ENCODE measurements around the gene TOP2B.

Gene TOP2B

GRCh38 chr3:25581823-25582222 lies 82.9 kb downstream of the TOP2B start:
- no peak for DNase-seq

GRCh38 chr3:25581335-25581734 lies 83.4 kb downstream of the TOP2B start:
- DNase-seq, result no peak

DNA sequence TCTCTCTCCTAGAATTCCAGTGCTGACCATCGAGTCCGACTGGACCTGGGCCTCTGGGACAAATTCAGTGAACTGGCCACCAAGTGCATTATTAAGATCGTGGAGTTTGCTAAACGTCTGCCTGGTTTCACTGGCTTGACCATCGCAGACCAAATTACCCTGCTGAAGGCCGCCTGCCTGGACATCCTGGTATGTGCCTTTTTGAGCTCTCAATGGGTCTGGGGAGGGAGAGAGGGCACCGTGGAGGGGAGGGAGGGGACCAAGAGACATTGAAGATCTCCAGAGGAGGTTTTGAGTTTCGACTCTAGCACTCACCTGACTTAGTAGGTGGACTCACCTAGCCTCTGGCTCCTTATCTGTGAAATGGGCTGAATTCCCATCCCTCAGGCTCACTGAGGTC lies 84.2 kb downstream of the TOP2B start:
- DNase-seq, result no peak

DNA sequence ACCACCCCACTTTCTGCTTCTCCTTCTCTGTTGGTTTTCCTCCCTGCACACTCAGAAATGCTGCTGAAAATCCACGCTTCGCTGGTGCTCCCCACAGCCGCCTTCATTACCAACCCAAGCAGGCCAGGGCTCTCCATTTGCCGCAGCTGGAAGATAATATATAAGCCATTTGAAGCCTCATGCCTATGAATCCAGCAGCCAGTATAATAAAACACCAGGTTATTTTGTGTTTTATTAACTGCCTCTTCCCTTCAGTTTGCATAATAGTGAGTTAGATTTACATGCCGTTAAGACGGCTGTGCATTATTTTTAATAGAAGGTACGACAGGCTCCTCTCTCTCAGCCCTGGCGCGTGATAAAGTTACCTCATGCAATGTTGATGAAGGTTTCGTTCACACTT lies 86.6 kb downstream of the TOP2B start:
- DNase-seq, result no peak

- no peak for DNase-seq
Measured at GRCh38 chr3:25576831-25577454, 87.8 kb downstream of the TOP2B start.

DNA sequence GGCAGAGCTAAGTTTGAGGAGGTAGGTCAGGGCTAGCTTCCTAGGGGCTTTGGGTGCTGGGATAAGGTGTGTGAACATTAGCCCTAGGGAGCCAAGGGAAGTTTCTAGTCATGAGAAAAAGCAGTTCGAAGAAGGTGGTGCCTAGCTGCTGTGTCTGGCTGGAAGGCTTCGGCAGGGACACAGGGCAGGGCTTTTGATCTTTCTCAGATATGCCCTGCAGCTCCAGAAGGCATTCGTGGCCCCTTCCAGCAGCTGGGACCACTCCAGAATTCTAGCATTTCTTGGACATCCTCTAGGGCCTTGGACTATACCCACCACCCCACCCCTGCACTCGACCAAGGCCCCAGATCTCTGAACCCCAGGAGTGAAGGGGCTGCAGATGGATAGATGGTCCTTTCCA lies 88.6 kb downstream of the TOP2B start:
- DNase-seq, result no peak

GRCh38 chr3:25575001-25575400 lies 89.7 kb downstream of the TOP2B start:
- no peak for DNase-seq

DNA sequence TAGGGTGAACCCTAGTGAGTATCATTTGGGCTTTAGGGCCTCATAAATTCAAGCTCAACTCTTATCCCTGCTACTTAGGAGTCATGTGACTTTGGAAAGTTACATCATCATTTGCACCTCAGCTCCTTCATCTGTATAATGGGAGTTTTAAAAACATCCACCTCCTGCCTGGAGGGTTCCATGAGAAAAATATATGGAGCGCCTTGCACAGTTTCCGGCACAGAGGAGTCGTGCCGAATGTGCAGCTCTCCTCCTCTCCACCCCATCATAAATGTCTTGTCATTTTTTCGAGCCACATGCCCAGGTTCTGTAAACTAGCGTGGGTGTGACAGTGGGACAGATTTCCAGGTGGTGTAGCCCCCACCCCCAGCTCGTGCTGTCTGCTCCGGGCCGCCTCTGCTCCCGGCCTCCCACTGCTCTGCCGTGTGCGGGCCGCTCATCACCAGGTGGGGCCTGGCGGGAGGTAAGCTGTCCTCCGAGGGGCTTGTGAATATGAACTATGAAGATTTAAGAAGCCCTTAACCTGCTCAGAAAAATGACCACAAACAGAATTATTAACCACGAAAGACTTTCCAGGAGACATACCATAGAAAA lies 90.4 kb downstream of the TOP2B start:
- DNase-seq, result no peak

GRCh38 chr3:25573386-25574171 lies 91.1 kb downstream of the TOP2B start:
- DNase-seq, result no peak

DNA sequence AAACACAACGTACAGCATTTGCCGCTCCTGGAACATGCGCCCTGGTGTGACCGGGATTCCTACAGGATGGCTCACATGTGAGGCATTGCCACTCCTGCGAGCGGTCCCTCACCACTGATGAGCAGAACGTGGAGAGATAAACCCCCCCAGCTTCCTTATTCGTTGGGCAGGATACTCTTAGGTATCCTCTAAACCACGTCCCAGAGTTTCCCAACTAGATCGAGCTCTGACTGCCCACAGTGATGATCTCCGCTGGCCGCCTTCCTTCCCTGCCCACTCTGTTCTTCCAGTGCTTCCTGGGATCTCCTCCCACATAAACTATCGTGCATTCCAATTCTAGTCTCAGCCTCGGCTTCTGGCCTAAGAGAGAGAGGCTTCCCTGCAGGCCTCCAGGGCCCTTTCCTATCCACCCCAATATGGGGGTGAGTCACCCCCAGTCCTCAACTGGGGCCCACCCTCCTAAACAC lies 91.8 kb downstream of the TOP2B start:
- DNase-seq, result no peak

DNA sequence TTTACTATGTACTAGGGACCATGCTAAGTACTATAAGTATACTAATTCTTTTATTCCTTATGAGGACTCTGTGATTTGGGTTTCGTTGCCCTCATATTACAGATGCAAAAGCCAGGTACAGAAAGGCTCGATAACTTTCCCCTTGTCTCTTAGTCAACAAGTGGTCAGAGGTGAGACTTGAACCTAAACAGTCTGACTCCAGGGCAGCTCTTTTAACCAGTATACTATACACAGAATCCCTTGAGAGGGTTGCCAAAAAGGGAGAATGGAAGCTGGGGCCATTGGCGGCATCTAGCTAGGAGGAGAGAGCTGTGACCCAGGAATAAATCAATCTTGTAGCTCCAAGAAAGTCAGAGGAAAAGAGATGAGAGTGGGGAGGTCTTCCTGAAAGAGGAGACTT lies 92.4 kb downstream of the TOP2B start:
- no peak for DNase-seq

DNA sequence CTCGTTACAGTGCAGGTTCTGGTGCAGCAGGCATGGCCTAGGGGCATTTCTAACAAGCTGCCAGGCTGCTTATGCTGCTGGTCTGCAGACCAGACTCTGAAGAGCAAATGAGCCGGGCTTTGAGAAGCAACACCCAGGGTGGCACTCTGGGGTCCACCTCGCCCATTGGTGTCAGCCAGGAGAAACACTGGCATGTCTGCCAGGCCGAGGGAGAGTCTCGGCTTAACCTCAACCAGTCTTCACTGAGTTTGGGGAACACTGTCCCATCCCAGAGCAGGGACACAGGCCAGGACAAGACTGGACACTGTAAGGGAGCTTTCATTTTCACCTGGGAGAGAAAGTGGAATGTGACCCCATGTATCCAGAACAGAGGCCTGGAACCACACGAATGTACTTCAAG lies 93.4 kb downstream of the TOP2B start:
- no peak for DNase-seq

DNA sequence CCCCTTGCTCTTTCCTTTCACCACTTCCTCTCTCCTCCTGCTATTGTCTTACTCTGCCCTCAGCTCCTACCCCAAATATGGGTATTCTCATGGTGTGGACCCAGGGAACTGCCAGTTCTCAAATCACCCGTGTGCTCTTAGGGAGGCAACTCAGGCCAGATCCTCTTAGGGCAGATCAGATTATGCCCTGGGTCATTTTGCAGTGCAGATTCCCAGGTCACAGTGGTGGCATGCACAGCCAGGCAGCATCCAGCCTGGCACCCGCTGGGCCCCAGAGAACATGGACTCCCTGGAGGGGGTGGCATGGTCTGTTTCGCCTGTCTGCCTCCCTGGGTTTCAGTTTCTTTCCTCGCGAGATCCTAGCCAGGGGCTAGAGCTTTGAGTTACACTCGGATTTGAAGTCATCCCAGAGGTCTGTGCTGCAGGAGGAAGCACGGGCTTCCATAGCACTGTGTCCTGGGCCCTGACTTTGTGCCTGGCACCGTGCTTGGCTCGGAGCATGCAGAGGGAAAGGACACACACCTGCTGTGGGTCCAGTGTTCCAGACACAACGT lies 96.1 kb downstream of the TOP2B start:
- no peak for DNase-seq

DNA sequence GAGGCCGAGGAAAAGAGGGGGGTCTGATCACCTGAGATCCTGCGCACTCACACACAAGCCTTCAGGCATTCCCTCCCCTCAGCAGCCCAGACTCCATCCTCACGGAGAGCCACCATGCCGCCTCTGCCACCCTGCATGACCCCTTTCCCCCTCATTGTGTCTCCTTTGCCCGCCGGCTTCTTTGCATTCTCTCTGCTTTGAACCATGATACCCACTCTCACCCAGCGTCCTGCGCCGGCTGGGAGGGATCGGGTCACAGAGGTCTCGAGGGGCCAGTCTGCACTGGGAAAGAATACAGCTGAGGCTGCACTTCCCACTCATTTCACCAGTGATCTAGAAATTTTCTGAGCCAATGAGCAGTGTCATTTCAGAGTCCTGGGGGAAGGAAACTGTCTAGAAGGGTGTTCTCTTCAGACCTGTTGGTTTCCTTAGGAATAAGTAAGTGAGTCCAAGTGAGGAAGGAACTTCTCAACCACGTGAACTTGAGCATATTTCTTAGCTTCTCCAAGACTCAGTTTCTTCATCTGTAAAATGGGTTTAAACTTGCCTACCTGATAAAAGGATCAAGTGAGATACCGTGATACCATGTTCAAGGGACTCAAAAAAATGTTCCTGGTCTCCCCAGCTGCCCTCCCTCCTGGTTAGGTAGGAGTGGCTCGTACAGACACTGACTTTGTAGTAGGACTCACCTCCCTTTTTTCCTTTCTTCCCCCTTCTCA lies 96.7 kb downstream of the TOP2B start:
- DNase-seq, result no peak

GRCh38 chr3:25567388-25567787 lies 97.3 kb downstream of the TOP2B start:
- no peak for DNase-seq

GRCh38 chr3:25566358-25566920 lies 98.3 kb downstream of the TOP2B start:
- no peak for DNase-seq

DNA sequence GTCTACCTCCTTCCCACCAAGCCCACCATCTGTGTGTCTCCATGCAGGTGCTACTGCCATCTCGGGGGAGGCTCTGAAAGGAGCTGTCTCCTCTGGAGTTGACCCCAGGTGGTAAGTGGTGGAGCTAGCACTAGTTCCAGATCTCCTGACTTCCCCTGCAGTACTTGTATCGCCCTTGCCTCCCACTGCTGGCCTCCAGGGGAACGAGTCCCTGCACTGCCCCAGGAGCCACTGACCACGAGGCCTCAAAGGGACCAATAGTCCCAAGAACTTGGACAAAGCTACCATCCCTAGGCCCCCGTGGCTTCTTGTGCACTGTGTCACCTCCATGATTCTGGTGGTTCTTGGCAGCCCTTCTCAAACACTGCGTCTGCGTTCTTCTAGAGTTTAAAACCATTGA lies 98.9 kb downstream of the TOP2B start:
- DNase-seq, result no peak

DNA sequence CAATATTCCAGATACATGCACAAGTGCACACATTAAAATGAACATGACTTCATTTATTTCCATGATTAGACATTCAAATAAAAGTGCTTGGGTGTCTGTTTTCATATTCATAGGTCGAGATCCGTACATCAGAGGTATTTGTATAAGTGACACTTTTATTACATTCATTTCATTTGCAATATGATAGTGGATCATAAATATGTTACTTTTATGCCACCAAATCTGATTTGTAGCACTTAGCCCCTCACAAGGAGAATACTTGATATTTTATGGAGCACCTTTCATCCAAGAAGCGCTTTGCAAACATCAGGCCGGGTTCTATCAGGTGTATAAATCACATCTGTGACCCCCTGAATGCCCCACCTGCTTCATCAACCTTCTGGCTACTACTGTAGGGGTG lies 100.6 kb downstream of the TOP2B start:
- DNase-seq, result no peak

DNA sequence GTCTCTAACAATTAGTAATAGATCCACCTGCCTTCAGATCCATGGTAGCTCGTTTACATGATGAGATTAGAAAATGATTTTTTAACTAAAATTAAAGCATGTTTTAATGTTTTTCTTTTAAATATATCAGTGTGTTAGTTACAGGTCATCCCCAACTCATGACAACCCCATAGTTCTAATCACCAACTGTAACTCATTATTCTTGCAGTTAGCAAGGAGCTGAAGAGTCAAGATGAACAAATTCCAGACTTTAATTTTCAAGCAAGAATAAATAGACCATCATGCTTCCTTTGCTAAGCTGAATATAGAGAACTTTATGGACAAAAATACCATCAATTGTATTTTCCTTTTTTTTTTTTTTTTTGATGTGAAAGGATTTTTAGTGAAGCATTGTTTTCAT lies 101.1 kb downstream of the TOP2B start:
- DNase-seq, result no peak

- DNase-seq, result no peak
Measured at GRCh38 chr3:25558796-25559195, 105.9 kb downstream of the TOP2B start.

GRCh38 chr3:25558121-25558520 lies 106.6 kb downstream of the TOP2B start:
- DNase-seq, result no peak

DNA sequence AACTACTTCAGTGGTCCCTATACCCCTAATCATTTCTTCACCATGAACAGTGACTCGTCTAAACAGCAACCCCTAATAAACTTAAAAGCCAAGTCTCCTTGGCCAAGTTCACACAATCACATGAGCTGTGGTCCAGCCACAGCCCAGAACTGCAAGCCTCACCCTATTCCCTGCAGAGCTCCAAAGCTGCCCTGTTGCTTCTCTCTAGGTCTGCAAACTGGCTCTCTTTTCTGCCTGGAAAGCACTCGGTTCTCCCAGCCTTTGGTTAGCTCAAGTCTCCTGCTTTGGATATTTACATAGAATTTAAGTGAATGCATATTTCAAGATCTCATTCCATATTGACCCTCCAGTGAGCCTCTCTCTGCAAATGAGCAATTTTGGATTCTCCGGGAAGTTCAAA lies 107.0 kb downstream of the TOP2B start:
- DNase-seq, result no peak

- DNase-seq, result no peak
Measured at GRCh38 chr3:25556447-25556846, 108.3 kb downstream of the TOP2B start.

All from NCI-H510A (cell line).